ENCODE measurements around the gene C16orf96. TPM values are rescaled to one million over a fixed set of nuclear protein-coding genes. Genes with fewer than 3 reads are reported as not detected.

C16orf96 gene
- total and polyA plus RNA-seq, 2 experiments from 2014 or later = 0.37 to 2.2 TPM

- TF ChIP-seq ZNF462 (CRISPR knock-in tag; IDR thresholded peaks at IDR 0.05) (no peak), STAT1 (IDR thresholded peaks at IDR 0.05; ENCODE audit: unreplicated experiment) (no peak), EZH2phosphoT487 (IDR thresholded peaks at IDR 0.05; ENCODE audit: unreplicated experiment) (no peak), ETS1 (IDR thresholded peaks at IDR 0.05) (no peak), POLR2AphosphoS5 (IDR thresholded peaks at IDR 0.05; ENCODE audit: low read depth) (no peak), EZH2 (IDR thresholded peaks at IDR 0.05; ENCODE audit: low read depth, unreplicated experiment) (no peak), CREB1 (CRISPR knock-in tag; IDR thresholded peaks at IDR 0.05; ENCODE audit: low read depth) (no peak), CTCF (conservative IDR thresholded peaks at IDR 0.05; ENCODE audit: low read depth in 2 of 2) (no peak)
Observed at GRCh38 chr16:4520913-4521312, 35.2 kb upstream of the C16orf96 start (continued).

Data from GM23338 (cell line).